DND-41 (cell line): ENCODE data around the gene LRRC34.
A peak's percentile ranks its signal among the peaks of the same experiment; 100 is the strongest.

Experiments used
- ATAC-seq: fragments of 200-7000 bp; cut with Tn5 transposase; 3 replicates; pipeline ENCODE4 v1.9.1; 2021; ENCODE audit warnings: low read depth; ENCODE audit not compliant: insufficient read depth
- DNase-seq: peaks from one replicate; pipeline ENCODE4 v3.0.0-alpha.2; 2020
- H2AFZ ChIP-seq: 2 replicates; pipeline ENCODE4 v1.6.0; 2012; ENCODE audit warnings: low read depth, low read length
- H3K27ac ChIP-seq: 2 replicates; pipeline ENCODE4 v1.5.1; 2012; ENCODE audit warnings: low read length, inconsistent platforms
- H3K27me3 ChIP-seq: fragments of 200-600 bp; sonication (generic); 2 replicates; pipeline ENCODE4 v1.6.0; 2012; ENCODE audit warnings: low read length, mild to moderate bottlenecking, inconsistent platforms; ENCODE audit not compliant: insufficient read depth, poor library complexity
- H3K36me3 ChIP-seq: 2 replicates; pipeline ENCODE4 v1.5.1; 2012; ENCODE audit warnings: low read length, inconsistent platforms; ENCODE audit not compliant: insufficient read depth
- H3K4me1 ChIP-seq: 2 replicates; pipeline ENCODE4 v1.5.1; 2012; ENCODE audit warnings: mild to moderate bottlenecking, low read length; ENCODE audit not compliant: insufficient read depth
- H3K4me2 ChIP-seq: 2 replicates; pipeline ENCODE4 v1.6.0; 2012; ENCODE audit warnings: mild to moderate bottlenecking, moderate library complexity, low read length, inconsistent platforms; ENCODE audit not compliant: insufficient read depth
- H3K4me3 ChIP-seq, 2 experiments: fragments of 200-600 bp in 1 of 2; shearing (Covaris generic) in 1 of 2; 2 replicates each; pipeline ENCODE4 v1.5.1; 2012 to 2016; ENCODE audit warnings: inconsistent platforms in 2 of 2, low read length in 2 of 2, mild to moderate bottlenecking in 2 of 2, low read depth in 1 of 2, moderate library complexity in 1 of 2
- H3K79me2 ChIP-seq: 2 replicates; pipeline ENCODE4 v1.6.0; 2012; ENCODE audit warnings: low read length, inconsistent platforms; ENCODE audit not compliant: insufficient read depth
- H3K9ac ChIP-seq: 2 replicates; pipeline ENCODE4 v1.6.0; 2012; ENCODE audit warnings: low read depth, mild to moderate bottlenecking, inconsistent platforms, low read length, moderate library complexity
- H3K9me3 ChIP-seq: 2 replicates; pipeline ENCODE4 v1.5.1; 2012; ENCODE audit warnings: low read length, moderate library complexity, mild to moderate bottlenecking, inconsistent platforms; ENCODE audit not compliant: insufficient read depth, severe bottlenecking
- H4K20me1 ChIP-seq: 2 replicates; pipeline ENCODE4 v1.6.0; 2012; ENCODE audit warnings: low read length; ENCODE audit not compliant: insufficient read depth
- CTCF ChIP-seq: IDR thresholded peaks from 2 replicates; pipeline ENCODE4 v1.5.1; 2012; ENCODE audit warnings: borderline replicate concordance, low read length, moderate library complexity, mild to moderate bottlenecking; ENCODE audit not compliant: poor library complexity, severe bottlenecking; ENCODE audit errors: extremely low read depth
- EZH2 ChIP-seq: IDR thresholded peaks from 3 replicates; pipeline ENCODE4 v1.6.1; 2012; ENCODE audit warnings: borderline replicate concordance, low read depth, mild to moderate bottlenecking, moderate library complexity, low read length, inconsistent platforms; ENCODE audit not compliant: severe bottlenecking

The LRRC34 gene

DNA sequence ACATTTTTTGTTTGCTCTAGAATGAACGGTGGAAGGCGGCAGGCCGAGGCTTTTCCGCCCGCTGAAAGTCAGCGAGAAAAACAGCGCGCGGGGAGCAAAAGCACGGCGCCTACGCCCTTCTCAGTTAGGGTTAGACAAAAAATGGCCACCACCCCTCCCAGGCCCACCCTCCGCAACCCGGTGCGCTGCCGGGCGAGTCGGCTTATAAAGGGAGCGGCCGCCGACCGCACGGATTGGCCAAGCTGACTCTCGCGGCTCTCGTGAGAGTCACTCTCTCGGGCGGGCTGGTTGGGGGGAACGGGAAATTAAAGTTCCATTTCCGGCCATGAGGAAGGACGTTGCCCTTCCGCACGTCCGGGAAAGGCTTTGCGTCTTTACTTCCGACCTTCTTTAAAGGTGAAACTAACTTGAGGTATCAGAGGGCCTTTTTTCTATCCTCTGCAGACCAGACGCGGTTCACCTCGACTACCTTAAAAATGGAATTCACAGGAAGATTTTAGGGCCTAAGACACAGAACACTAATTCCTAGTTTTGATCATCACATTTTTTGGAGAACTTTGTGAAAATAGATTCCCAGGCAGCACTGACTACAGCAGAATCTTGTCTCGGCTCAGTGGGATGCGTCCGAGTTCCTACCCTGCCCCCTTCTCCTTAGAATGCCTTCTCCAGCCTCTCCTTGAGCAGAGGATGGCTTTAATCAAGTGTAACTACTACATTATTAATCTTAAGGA is 47.7 kb downstream of the LRRC34 start, which contains the start of gene TERC:
Gene TERC (minus strand): TSS at position 179 of the 731 bp plus-strand sequence.
- peak within 1 kb of the TSS; percentile 97 for H2AFZ ChIP-seq
- TF ChIP-seq EZH2 (no peak), CTCF (no peak)
- ATAC-seq (peak; percentile 87), DNase-seq (peak; percentile 93)
- H3K4me1 ChIP-seq = peaks cover 31% of the 10 kb centered on the region
- peak within 1 kb of the TSS; percentile 73 to 91 for H3K4me3 ChIP-seq
- H3K36me3 ChIP-seq = no peaks in the 10 kb centered on the region
- H3K79me2 ChIP-seq = no peaks in the 10 kb centered on the region
- peak within 1 kb of the TSS; percentile 86 for H3K9ac ChIP-seq
- H3K4me2 ChIP-seq = peak within 1 kb of the TSS; percentile 87
- no peaks in the 10 kb centered on the region for H3K27me3 ChIP-seq
- H3K9me3 ChIP-seq = no peaks in the 10 kb centered on the region
- H3K27ac ChIP-seq = peak within 1 kb of the TSS; percentile 94
- H4K20me1 ChIP-seq = no peaks in the 10 kb centered on the region

- H3K27me3 ChIP-seq = no peaks in the 10 kb centered on the region
- peak overlapping the region; percentile 86 for H3K9ac ChIP-seq
- DNase-seq = peak; percentile 61
- H3K27ac ChIP-seq = peak overlapping the region; percentile 94
- H3K36me3 ChIP-seq = no peaks in the 10 kb centered on the region
- H2AFZ ChIP-seq = peak overlapping the region; percentile 97
- peaks cover 32% of the 10 kb centered on the region for H3K4me1 ChIP-seq
- no peak for TF ChIP-seq CTCF
- TF ChIP-seq EZH2 = no peak
- no peaks in the 10 kb centered on the region for H3K79me2 ChIP-seq
- H4K20me1 ChIP-seq = no peaks in the 10 kb centered on the region
- peak overlapping the region; percentile 87 for H3K4me2 ChIP-seq
- peak; percentile 55 for ATAC-seq
- no peaks in the 10 kb centered on the region for H3K9me3 ChIP-seq
- H3K4me3 ChIP-seq = peak overlapping the region; percentile 73 to 91
Observed at GRCh38 chr3:169764312-169764881, 48.3 kb downstream of the LRRC34 start.

DNA sequence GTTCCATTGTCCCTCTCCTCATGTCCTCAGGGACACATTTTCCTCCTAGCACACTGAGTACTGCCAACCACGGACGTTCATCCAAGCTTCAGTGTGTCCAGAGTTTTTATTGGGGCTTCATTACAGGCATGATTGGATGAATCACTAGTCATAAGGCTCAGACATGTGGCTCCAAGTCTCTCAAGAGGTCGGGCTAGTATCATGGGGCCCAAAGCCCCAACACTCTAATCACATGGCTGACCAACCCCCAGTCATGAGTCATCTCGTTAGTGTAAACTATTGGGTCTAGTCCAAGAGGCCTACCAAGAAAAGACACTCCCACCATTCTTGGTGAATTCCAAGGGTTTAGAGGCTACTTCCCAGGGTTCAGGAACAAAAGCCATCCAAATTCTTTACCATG is 52.2 kb downstream of the LRRC34 start:
- no peaks in the 10 kb centered on the region for H4K20me1 ChIP-seq
- DNase-seq (no peak), ATAC-seq (no peak)
- no peak overlapping the region for H3K9ac ChIP-seq
- H3K27me3 ChIP-seq = no peaks in the 10 kb centered on the region
- no peaks in the 10 kb centered on the region for H3K36me3 ChIP-seq
- H3K4me2 ChIP-seq = no peak overlapping the region
- no peak overlapping the region for H2AFZ ChIP-seq
- H3K79me2 ChIP-seq = no peaks in the 10 kb centered on the region
- TF ChIP-seq CTCF = no peak
- no peak for TF ChIP-seq EZH2
- peaks cover 49% of the 10 kb centered on the region for H3K4me1 ChIP-seq
- H3K4me3 ChIP-seq = no peak overlapping the region
- H3K9me3 ChIP-seq = no peaks in the 10 kb centered on the region
- no peak overlapping the region for H3K27ac ChIP-seq
